KMS-11 (cell line): ENCODE data around the gene LHFPL4.

Experiments
- H2AFZ ChIP-seq: fragments of 200-600 bp; sonication (generic); 2 replicates; pipeline ENCODE4 v1.6.1; 2016; ENCODE audit warnings: antibody characterized with exemption, mixed run types, low read depth
- H3K27ac ChIP-seq: fragments of 200-600 bp; sonication (generic); 2 replicates; pipeline ENCODE4 v1.6.1; 2016; ENCODE audit warnings: mild to moderate bottlenecking, mixed run types
- H3K27me3 ChIP-seq: fragments of 200-600 bp; sonication (generic); 2 replicates; pipeline ENCODE4 v1.6.1; 2017; ENCODE audit warnings: mild to moderate bottlenecking, low read depth, mixed run types, moderate library complexity; ENCODE audit not compliant: insufficient read depth
- H3K36me3 ChIP-seq: fragments of 200-600 bp; sonication (generic); 2 replicates; pipeline ENCODE4 v1.6.1; 2017; ENCODE audit warnings: mild to moderate bottlenecking, mixed run types; ENCODE audit not compliant: insufficient read depth
- H3K4me1 ChIP-seq: fragments of 200-600 bp; sonication (generic); 2 replicates; pipeline ENCODE4 v1.6.1; 2016; ENCODE audit warnings: mild to moderate bottlenecking, low read depth, mixed run types; ENCODE audit not compliant: poor library complexity, severe bottlenecking
- H3K4me2 ChIP-seq: fragments of 200-600 bp; sonication (generic); 2 replicates; pipeline ENCODE4 v1.7.0; 2016; ENCODE audit warnings: mild to moderate bottlenecking, mixed run types
- H3K4me3 ChIP-seq: fragments of 200-600 bp; sonication (generic); IDR thresholded peaks from 2 replicates; pipeline ENCODE4 v1.6.1; 2017; ENCODE audit warnings: low read depth, low read length, mixed read lengths; ENCODE audit not compliant: insufficient read depth
- H3K79me2 ChIP-seq: fragments of 200-600 bp; sonication (generic); 2 replicates; pipeline ENCODE4 v1.6.1; 2016; ENCODE audit warnings: low read depth, mixed run types; ENCODE audit not compliant: insufficient read depth
- H3K9ac ChIP-seq: fragments of 200-600 bp; sonication (generic); 2 replicates; pipeline ENCODE4 v1.6.1; 2016; ENCODE audit warnings: mild to moderate bottlenecking, mixed run types
- H4K20me1 ChIP-seq: fragments of 200-600 bp; sonication (generic); 2 replicates; pipeline ENCODE4 v1.6.1; 2016; ENCODE audit warnings: mild to moderate bottlenecking, mixed run types; ENCODE audit not compliant: insufficient read depth
- TF ChIP-seq, protein P1 (sequence below): fragments of 200-600 bp; sonication (generic); conservative IDR thresholded peaks from 2 replicates; pipeline ENCODE4 v1.6.1; 2017; ENCODE audit warnings: low read depth, mild to moderate bottlenecking, antibody characterized with exemption, low read length, moderate library complexity, mixed read lengths

The LHFPL4 gene

DNA sequence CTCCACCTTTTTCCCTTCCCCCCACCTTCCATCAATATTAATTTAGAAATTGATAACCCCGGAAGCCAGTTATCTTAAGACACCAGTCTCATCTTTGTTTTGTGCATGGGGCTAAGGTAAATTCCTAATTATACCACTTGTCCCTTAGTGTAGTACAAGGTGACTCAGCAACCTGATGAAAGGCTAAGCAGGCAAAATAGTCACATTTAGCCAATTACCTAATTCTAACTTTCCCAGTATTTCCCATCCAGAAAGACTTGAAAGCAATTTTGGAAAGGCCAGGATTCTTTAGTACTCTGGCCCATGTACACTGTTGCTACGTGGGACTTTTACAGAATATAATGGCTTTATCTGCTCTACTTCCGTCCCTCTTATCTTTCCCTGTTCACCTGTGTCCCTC is 83.6 kb downstream of the LHFPL4 start:
- Histone ChIP-seq H3K27ac (no peak overlapping the region), H3K79me2 (no peaks in the 10 kb centered on the region), H4K20me1 (no peaks in the 10 kb centered on the region), H3K4me2 (no peak overlapping the region), H3K36me3 (no peaks in the 10 kb centered on the region), H2AFZ (no peak overlapping the region), H3K9ac (no peak overlapping the region), H3K4me3 (no peak overlapping the region), H3K27me3 (no peaks in the 10 kb centered on the region), H3K4me1 (no peaks in the 10 kb centered on the region)
- TF ChIP-seq, protein P1, sequence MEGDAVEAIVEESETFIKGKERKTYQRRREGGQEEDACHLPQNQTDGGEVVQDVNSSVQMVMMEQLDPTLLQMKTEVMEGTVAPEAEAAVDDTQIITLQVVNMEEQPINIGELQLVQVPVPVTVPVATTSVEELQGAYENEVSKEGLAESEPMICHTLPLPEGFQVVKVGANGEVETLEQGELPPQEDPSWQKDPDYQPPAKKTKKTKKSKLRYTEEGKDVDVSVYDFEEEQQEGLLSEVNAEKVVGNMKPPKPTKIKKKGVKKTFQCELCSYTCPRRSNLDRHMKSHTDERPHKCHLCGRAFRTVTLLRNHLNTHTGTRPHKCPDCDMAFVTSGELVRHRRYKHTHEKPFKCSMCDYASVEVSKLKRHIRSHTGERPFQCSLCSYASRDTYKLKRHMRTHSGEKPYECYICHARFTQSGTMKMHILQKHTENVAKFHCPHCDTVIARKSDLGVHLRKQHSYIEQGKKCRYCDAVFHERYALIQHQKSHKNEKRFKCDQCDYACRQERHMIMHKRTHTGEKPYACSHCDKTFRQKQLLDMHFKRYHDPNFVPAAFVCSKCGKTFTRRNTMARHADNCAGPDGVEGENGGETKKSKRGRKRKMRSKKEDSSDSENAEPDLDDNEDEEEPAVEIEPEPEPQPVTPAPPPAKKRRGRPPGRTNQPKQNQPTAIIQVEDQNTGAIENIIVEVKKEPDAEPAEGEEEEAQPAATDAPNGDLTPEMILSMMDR: no peak

DNA sequence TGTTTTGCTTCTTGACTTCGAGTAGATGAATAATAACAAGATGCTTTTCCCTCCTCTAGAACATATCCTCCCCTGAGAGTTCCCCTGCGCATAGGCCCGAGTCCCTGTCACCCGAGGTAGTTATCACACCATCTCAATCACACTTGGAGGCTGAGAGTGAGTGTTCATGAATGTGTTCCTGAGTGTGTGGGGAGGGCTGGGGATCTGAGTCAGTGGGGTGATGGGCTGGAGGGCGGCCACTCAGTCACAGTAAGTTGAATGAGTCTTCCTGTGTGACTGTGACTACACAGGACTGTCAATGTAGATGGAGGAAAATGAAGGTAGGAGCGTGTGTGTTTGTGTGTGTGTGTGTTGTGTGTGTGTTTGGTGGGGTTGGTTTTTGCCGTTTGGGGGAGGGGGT is 85.2 kb downstream of the LHFPL4 start:
- H3K9ac ChIP-seq: no peak overlapping the region
- no peaks in the 10 kb centered on the region for H3K27me3 ChIP-seq
- H3K79me2 ChIP-seq: no peaks in the 10 kb centered on the region
- H3K4me3 ChIP-seq: no peak overlapping the region
- H3K4me1 ChIP-seq: no peaks in the 10 kb centered on the region
- H4K20me1 ChIP-seq: no peaks in the 10 kb centered on the region
- no peak overlapping the region for H2AFZ ChIP-seq
- H3K4me2 ChIP-seq: no peak overlapping the region
- H3K36me3 ChIP-seq: no peaks in the 10 kb centered on the region
- TF ChIP-seq, protein P1: no peak
- H3K27ac ChIP-seq: no peak overlapping the region

DNA sequence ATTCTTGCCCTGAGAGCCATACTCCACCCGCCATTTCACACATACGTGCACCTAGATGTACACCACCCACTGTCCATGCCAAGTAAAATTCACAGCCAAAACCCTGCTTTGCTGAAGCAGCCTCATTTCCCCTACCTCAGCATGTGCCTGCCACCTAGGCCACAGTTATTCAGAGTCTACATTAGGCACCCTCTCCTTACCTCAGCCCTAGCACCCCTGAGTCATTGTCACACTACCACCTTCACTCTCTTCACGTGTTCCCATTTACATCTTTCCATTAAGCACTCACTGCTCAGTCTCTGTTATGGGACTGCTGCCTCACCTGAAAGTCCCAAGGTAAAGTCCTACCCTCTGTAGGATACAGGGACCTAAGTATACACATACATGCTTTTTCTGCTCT is 86.2 kb downstream of the LHFPL4 start:
- Histone ChIP-seq H3K27me3 (no peaks in the 10 kb centered on the region), H2AFZ (no peak overlapping the region), H4K20me1 (no peaks in the 10 kb centered on the region), H3K4me2 (no peak overlapping the region), H3K9ac (no peak overlapping the region), H3K27ac (no peak overlapping the region), H3K4me1 (no peaks in the 10 kb centered on the region), H3K4me3 (no peak overlapping the region), H3K79me2 (no peaks in the 10 kb centered on the region), H3K36me3 (no peaks in the 10 kb centered on the region)
- TF ChIP-seq, protein P1: no peak

DNA sequence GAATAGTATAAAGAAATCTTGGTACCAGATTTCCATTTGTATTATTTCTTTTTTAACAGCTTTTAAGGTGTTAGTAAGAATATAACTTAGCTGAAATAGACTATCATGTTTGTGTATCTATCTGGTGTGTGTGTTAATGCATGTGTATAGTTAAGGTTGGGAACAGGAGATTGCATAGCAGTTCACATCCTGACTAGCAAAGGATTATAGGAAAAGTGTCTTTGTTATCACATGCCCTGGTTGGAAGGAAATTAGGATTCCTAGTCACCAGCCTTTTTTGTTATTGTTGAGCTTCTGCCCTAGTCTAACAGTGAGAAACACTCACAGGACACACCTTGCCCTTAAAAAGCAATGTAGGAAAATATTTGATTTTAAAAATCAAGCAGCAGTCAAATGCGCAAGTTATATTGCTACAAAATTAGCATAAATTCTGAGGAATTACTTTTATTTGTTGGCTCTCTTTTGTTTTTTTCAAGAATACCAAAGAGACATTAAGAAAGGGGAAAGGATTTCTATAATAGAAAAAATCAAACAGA is 98.0 kb downstream of the LHFPL4 start:
- TF ChIP-seq, protein P1: no peak
- H3K36me3 ChIP-seq: 0 out of 2 replicates have a peak, but pooled peaks cover 6% of the 10 kb centered on the region
- H3K4me1 ChIP-seq: peaks cover 25% of the 10 kb centered on the region
- H2AFZ ChIP-seq: no peak overlapping the region
- no peak overlapping the region for H3K9ac ChIP-seq
- H3K79me2 ChIP-seq: no peaks in the 10 kb centered on the region
- no peak overlapping the region for H3K4me3 ChIP-seq
- H3K27me3 ChIP-seq: no peaks in the 10 kb centered on the region
- no peaks in the 10 kb centered on the region for H4K20me1 ChIP-seq
- no peak overlapping the region for H3K27ac ChIP-seq
- H3K4me2 ChIP-seq: no peak overlapping the region
